ENCODE measurements around the gene USO1.

DNA sequence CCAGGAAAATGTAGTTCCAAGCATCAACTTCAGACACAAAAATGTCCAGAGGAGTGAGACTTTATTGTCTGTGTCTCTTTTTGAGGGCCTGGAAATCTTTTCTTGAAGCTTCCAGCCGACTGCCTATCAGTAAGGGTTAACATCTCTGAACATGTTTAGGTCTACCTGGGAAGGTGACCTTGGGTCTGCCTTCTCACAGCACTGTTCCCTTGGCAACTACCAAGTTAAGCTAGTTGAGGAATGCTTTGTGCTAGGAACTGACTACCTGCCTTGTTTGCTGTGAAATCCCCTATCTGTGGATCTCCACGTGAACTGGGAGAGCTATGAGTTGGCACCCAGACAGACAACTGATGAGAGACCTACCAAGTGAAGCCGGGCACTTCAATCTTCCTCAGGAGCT lies 96.3 kb downstream of the USO1 start:
- TF ChIP-seq POLR2A (IDR thresholded peaks at IDR 0.05; ENCODE audit: low read length) (no peak), GATA1 (IDR thresholded peaks at IDR 0.05; ENCODE audit: low read depth, low read length) (no peak)
